ENCODE measurements around the gene TTF2. TPM values are rescaled to one million over a fixed set of nuclear protein-coding genes. Genes with fewer than 3 reads are reported as not detected.

Gene TTF2
- total and polyA plus RNA-seq, 2 donors from 2014 or later, result 4.1 to 19.0 TPM

DNA sequence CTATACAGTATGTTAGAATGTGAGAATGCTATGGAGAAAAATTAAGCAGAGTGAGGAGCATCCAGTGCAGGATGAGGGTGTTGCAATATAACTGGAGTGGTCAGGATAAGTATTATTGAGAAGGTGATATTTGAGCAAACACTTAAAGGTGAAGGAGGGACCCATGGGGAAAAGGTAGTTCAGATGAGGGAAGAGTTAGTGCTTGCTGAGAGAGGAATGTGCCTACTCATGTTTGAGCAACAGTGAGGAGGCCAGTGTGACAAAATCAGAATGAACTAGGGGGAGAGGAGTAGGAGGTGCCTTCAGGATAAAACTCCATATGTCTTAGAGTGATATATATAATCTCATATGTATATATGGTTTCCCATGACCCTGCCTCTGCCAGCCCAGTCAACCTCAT lies 67.7 kb downstream of the TTF2 start:
- no peaks in the 10 kb centered on the region for H3K36me3 ChIP-seq (ENCODE audit: control insufficient read depth in 2 of 3, insufficient read depth in 3 of 3, low read length in 3 of 3)
- TF ChIP-seq, protein P1, sequence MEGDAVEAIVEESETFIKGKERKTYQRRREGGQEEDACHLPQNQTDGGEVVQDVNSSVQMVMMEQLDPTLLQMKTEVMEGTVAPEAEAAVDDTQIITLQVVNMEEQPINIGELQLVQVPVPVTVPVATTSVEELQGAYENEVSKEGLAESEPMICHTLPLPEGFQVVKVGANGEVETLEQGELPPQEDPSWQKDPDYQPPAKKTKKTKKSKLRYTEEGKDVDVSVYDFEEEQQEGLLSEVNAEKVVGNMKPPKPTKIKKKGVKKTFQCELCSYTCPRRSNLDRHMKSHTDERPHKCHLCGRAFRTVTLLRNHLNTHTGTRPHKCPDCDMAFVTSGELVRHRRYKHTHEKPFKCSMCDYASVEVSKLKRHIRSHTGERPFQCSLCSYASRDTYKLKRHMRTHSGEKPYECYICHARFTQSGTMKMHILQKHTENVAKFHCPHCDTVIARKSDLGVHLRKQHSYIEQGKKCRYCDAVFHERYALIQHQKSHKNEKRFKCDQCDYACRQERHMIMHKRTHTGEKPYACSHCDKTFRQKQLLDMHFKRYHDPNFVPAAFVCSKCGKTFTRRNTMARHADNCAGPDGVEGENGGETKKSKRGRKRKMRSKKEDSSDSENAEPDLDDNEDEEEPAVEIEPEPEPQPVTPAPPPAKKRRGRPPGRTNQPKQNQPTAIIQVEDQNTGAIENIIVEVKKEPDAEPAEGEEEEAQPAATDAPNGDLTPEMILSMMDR (IDR thresholded peaks at IDR 0.05; ENCODE audit: borderline replicate concordance, extremely low read depth, insufficient read depth), result no peak
- H3K9ac ChIP-seq (ENCODE audit: low read length in 3 of 3), result no peak overlapping the region
- intact Hi-C loops (cut with DNase I), result no loop called here
- no peaks in the 10 kb centered on the region for H3K27me3 ChIP-seq (ENCODE audit: control insufficient read depth, insufficient read depth, low read length)
- DNase-seq (no peak), FAIRE-seq (no peak)
- H3K27ac ChIP-seq (ENCODE audit: low read depth in 2 of 2, low read length in 2 of 2), result no peak overlapping the region
- H3K4me3 ChIP-seq (ENCODE audit: low read length in 3 of 3), result no peak overlapping the region
- no peaks in the 10 kb centered on the region for H3K9me3 ChIP-seq (ENCODE audit: control insufficient read depth in 2 of 3, insufficient read depth in 1 of 3, low read length in 3 of 3)
- H3K4me1 ChIP-seq (ENCODE audit: control insufficient read depth in 2 of 3, insufficient read depth in 2 of 3, low read depth in 1 of 3, low read length in 3 of 3), result no peaks in the 10 kb centered on the region

DNA sequence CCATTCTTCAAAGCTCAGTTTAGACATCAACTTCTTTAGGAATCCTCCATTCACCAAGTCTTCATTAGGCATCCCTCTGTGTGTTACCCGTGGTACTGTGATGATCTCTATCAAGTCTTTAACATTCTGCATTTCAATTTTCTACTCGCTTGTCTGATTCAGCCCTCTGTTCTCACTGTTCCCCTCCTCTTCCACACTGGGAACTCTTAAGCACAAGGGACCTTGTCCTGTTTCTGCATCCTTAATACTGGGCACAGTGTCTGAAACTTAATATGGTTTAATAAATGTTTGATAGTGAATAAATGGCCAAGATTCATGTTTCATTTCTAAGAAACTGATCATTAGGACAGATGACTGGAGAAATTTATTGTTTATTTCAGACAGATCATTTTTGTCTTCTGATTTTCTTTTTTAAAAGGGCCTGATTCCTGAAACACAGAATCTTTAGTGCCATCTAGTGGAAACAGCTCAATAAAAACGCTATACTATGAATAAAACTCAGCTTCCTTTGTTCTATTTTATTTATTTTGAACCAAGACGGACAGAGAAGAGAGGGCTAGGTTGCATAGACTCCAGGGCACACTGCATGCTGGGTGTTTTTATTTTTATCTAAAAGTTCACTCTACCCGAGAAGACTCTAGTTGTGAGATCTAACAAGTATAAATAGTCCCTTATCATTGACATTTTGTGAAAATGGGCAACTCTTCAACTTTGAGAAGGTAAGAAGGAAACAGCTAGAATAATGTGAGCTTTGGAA lies 68.4 kb downstream of the TTF2 start:
- no peak overlapping the region for H3K27ac ChIP-seq (ENCODE audit: low read depth in 2 of 2, low read length in 2 of 2)
- H3K9me3 ChIP-seq (ENCODE audit: control insufficient read depth in 2 of 3, insufficient read depth in 1 of 3, low read length in 3 of 3), result no peaks in the 10 kb centered on the region
- FAIRE-seq, result peak; percentile 86
- no peak overlapping the region for H3K9ac ChIP-seq (ENCODE audit: low read length in 3 of 3)
- DNase-seq, result peak in 2 of 5 donors; percentile 67 to 81
- no peak overlapping the region for H3K4me3 ChIP-seq (ENCODE audit: low read length in 3 of 3)
- no peaks in the 10 kb centered on the region for H3K27me3 ChIP-seq (ENCODE audit: control insufficient read depth, insufficient read depth, low read length)
- TF ChIP-seq, protein P1 (IDR thresholded peaks at IDR 0.05; ENCODE audit: borderline replicate concordance, extremely low read depth, insufficient read depth), result peak; percentile 29
- no peaks in the 10 kb centered on the region for H3K4me1 ChIP-seq (ENCODE audit: control insufficient read depth in 2 of 3, insufficient read depth in 2 of 3, low read depth in 1 of 3, low read length in 3 of 3)
- intact Hi-C loops (cut with DNase I), result no loop called here
- no peaks in the 10 kb centered on the region for H3K36me3 ChIP-seq (ENCODE audit: control insufficient read depth in 2 of 3, insufficient read depth in 3 of 3, low read length in 3 of 3)

DNA sequence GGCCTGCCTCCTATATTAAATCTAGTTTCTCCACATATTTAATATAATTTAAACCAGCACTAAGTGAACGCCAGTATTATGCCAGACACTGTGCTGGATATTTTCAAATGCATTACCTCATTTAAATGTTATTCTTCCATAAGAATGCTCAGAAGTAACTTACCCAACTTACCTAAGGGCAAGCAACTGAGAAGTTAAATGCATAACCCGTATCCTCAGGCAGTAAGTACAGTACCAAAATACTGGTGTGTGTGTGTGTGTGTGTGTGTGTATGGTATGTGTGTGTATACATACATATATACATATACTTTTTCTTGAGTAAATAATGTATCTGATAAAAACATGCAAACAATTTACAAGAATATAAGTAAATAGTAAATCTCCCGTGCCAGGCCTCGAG lies 70.4 kb downstream of the TTF2 start:
- no peak for FAIRE-seq
- Histone ChIP-seq H3K27me3 (ENCODE audit: control insufficient read depth, insufficient read depth, low read length) (no peaks in the 10 kb centered on the region), H3K4me1 (ENCODE audit: control insufficient read depth in 2 of 3, insufficient read depth in 2 of 3, low read depth in 1 of 3, low read length in 3 of 3) (no peaks in the 10 kb centered on the region)

More for the DNA sequence above, 70.4 kb downstream of the TTF2 start:
- Histone ChIP-seq H3K36me3 (ENCODE audit: control insufficient read depth in 2 of 3, insufficient read depth in 3 of 3, low read length in 3 of 3) (no peaks in the 10 kb centered on the region), H3K9me3 (ENCODE audit: control insufficient read depth in 2 of 3, insufficient read depth in 1 of 3, low read length in 3 of 3) (no peaks in the 10 kb centered on the region), H3K4me3 (ENCODE audit: low read length in 3 of 3) (no peak overlapping the region), H3K27ac (ENCODE audit: low read depth in 2 of 2, low read length in 2 of 2) (no peak overlapping the region), H3K9ac (ENCODE audit: low read length in 3 of 3) (no peak overlapping the region)
- intact Hi-C loops (cut with DNase I), result no loop called here
- TF ChIP-seq, protein P1 (IDR thresholded peaks at IDR 0.05; ENCODE audit: borderline replicate concordance, extremely low read depth, insufficient read depth), result no peak
- no peak for DNase-seq
